AG09319 (cell line): Measurements from ENCODE around the gene PRDM5.

ENCODE experiments used
- DNase-seq: peaks from one replicate; pipeline ENCODE4 v3.0.0-alpha.2; 2010; ENCODE audit warnings: low read depth; ENCODE audit errors: extremely low read depth
- TF ChIP-seq, protein P1 (sequence below): IDR thresholded peaks from 2 replicates; pipeline ENCODE4 v1.5.1; 2011; ENCODE audit warnings: low read depth, mild to moderate bottlenecking, inconsistent platforms, low read length, moderate library complexity

PRDM5 gene

GRCh38 chr4:120716346-120716745 lies 206.2 kb downstream of the PRDM5 start:
- DNase-seq: no peak
- TF ChIP-seq, protein P1, sequence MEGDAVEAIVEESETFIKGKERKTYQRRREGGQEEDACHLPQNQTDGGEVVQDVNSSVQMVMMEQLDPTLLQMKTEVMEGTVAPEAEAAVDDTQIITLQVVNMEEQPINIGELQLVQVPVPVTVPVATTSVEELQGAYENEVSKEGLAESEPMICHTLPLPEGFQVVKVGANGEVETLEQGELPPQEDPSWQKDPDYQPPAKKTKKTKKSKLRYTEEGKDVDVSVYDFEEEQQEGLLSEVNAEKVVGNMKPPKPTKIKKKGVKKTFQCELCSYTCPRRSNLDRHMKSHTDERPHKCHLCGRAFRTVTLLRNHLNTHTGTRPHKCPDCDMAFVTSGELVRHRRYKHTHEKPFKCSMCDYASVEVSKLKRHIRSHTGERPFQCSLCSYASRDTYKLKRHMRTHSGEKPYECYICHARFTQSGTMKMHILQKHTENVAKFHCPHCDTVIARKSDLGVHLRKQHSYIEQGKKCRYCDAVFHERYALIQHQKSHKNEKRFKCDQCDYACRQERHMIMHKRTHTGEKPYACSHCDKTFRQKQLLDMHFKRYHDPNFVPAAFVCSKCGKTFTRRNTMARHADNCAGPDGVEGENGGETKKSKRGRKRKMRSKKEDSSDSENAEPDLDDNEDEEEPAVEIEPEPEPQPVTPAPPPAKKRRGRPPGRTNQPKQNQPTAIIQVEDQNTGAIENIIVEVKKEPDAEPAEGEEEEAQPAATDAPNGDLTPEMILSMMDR: no peak

GRCh38 chr4:120714417-120715010 lies 208.0 kb downstream of the PRDM5 start:
- DNase-seq: no peak
- TF ChIP-seq, protein P1: no peak

- TF ChIP-seq, protein P1: no peak
- DNase-seq: no peak
These were observed 212.5 kb downstream of the PRDM5 start for GRCh38 chr4:120709991-120710390.

DNA sequence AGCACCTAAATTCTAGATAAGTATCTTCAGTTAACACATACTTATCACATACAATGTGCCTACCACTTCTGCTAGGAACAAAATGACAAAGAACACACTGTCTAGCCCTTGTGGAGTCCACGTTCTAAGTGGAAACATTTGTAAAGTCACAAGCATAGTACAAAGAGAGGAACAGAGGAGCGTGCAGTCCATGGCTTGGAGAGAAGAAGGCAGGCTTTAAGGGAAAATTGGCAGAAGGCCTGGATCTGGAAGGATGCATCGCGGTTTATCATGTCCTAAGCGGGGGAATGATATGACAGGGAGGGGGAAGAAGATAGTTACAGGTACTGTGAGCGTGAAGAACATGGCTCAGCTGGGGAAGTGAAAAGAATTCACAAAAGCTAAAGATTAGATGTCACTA lies 218.0 kb downstream of the PRDM5 start:
- TF ChIP-seq, protein P1: no peak
- DNase-seq: no peak

- TF ChIP-seq, protein P1: no peak
- DNase-seq: no peak
These were observed 218.6 kb downstream of the PRDM5 start for GRCh38 chr4:120703908-120704307.

GRCh38 chr4:120699354-120699753 lies 223.2 kb downstream of the PRDM5 start:
- no peak for DNase-seq
- TF ChIP-seq, protein P1: no peak

- TF ChIP-seq, protein P1: no peak
- no peak for DNase-seq
These were observed 227.6 kb downstream of the PRDM5 start for GRCh38 chr4:120694973-120695372.
